Retinal pigment epithelial cell (primary cell): ENCODE results near the gene TENM4.

Experiments used
- DNase-seq: peaks from one replicate; pipeline ENCODE4 v3.0.0-alpha.2; 2010; ENCODE audit warnings: low read depth
- H3K4me3 ChIP-seq: 2 replicates; pipeline ENCODE4 v1.5.1; 2011; ENCODE audit warnings: mild to moderate bottlenecking, low read length, control low read depth, moderate library complexity
- CTCF ChIP-seq: conservative IDR thresholded peaks from 2 replicates; pipeline ENCODE4 v1.5.1; 2011; ENCODE audit warnings: low read depth, low read length, control low read depth, inconsistent platforms

TENM4 gene

GRCh38 chr11:79367844-79368243, 73.0 kb downstream of the TENM4 start:
- TF ChIP-seq CTCF = no peak
- DNase-seq = no peak

DNA sequence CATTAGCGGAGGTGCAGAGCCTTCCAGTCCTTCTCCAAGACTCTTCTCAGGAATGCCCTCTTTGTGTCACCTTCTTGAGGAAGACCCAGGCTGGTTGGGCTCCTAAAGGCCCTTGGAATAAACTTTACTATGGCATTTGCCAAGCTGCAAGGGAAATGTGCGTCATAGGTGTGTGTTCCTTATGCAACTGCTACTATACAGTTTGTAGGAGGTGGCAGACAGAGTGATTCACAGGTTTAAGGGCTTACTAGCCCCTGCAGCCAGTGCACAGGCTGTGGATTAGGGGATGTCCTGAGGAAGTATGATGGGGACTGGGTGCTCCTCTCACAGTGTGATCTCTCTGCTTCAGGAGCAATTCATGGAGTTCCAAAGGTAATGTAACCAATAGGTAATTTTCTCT, 74.6 kb downstream of the TENM4 start:
- DNase-seq = no peak
- TF ChIP-seq CTCF = no peak
- no peak overlapping the region for H3K4me3 ChIP-seq

More at GRCh38 chr11:79367844-79368243, 73.0 kb downstream of the TENM4 start:
- no peak overlapping the region for H3K4me3 ChIP-seq

DNA sequence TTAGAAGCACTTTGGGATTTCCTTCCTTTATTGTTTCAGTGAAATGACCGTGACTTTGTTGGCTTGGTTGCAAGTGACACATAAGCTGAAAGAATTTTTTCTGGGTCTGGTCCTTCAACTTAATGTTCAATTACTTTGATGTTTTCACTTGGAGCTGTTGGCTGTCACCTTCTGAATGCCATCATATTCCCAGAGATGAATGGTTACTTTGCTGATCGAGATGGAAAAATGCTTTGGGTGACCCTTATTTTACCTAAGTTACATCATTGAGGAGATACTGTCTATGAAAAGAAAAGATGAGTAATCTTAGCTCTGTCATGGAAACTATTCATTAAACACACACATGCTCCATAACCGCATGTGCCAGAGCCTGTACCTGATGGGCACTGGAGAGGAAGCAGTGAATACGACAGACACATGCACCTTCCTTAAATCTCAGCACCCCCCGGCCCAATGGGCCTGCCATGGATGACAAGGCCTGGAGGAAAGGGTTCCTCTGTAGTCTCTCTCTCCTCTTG, 76.9 kb downstream of the TENM4 start:
- DNase-seq = no peak
- no peak for TF ChIP-seq CTCF
- no peak overlapping the region for H3K4me3 ChIP-seq

DNA sequence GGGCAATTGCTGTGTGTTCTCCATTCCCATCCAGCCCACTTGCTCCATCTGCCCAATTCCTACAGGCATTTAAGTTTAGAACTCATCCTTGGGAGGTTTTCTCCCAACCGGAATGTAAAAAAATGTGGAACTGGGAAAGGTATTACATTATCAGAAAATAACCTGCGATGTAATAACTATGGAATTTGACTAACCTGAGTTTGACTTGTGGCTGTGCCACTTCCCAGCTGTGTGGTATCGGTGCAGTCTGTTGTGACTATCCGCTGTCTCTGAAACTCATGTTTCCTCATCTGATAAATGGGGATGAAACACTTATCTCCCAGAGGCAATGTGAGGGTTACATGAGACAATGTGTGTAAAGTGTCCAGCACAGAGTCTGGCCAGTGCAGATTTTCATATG, 77.6 kb downstream of the TENM4 start:
- TF ChIP-seq CTCF = no peak
- DNase-seq = no peak
- no peak overlapping the region for H3K4me3 ChIP-seq

GRCh38 chr11:79362821-79363220, 78.0 kb downstream of the TENM4 start:
- H3K4me3 ChIP-seq = no peak overlapping the region

DNA sequence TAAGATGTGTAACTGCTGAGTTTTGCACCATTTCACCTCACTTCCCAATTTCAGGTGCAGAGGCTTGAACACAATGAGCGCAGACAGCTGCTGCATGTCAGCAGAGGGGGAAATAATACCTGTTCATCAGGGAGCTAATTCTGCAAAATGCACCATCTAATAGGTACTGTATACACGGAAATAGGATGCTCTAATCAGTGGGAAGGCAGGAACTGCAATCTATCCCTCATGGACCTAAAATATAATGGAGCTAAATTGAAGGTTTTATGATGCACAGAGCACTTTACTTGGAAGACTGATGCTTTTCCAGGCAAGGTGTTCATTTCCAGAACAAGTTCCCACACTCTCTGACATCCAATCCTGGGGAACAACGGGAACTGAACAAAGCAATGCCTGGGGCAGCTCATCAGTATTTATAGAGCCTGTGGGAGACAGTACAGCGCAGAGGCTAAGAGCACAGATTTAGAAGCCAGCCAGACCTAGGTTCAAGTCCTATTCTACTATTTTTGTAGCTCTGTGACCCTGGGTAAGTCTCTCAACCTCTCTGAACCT, 78.5 kb downstream of the TENM4 start:
- no peak for DNase-seq
- TF ChIP-seq CTCF = no peak
- no peak overlapping the region for H3K4me3 ChIP-seq

More at GRCh38 chr11:79362821-79363220, 78.0 kb downstream of the TENM4 start:
- no peak for TF ChIP-seq CTCF
- no peak for DNase-seq

GRCh38 chr11:79358258-79358657, 82.6 kb downstream of the TENM4 start:
- TF ChIP-seq CTCF = no peak
- no peak overlapping the region for H3K4me3 ChIP-seq
- no peak for DNase-seq
